GM12892 (cell line): Measurements from ENCODE around the gene MORC2.

ENCODE experiments used
- DNase-seq: peaks from one replicate; pipeline ENCODE4 v3.0.0; 2011; ENCODE audit not compliant: insufficient read length
- FAIRE-seq: peaks from 2 replicates; lab custom pipeline; 2011; peaks lifted over from hg19 to GRCh38; lab: Jason Lieb, UNC
- POLR2A ChIP-seq: IDR thresholded peaks from 2 replicates; pipeline ENCODE4 v1.6.1; 2011; ENCODE audit warnings: low read depth, low read length, control low read depth
- POLR2AphosphoS5 ChIP-seq: IDR thresholded peaks from 2 replicates; pipeline ENCODE4 v1.6.1; 2011; ENCODE audit warnings: low read depth, low read length, control low read depth
- TAF1 ChIP-seq: IDR thresholded peaks from 2 replicates; pipeline ENCODE4 v1.6.1; 2011; ENCODE audit warnings: low read depth, mild to moderate bottlenecking, control low read depth, low read length, borderline replicate concordance

MORC2 gene

DNA sequence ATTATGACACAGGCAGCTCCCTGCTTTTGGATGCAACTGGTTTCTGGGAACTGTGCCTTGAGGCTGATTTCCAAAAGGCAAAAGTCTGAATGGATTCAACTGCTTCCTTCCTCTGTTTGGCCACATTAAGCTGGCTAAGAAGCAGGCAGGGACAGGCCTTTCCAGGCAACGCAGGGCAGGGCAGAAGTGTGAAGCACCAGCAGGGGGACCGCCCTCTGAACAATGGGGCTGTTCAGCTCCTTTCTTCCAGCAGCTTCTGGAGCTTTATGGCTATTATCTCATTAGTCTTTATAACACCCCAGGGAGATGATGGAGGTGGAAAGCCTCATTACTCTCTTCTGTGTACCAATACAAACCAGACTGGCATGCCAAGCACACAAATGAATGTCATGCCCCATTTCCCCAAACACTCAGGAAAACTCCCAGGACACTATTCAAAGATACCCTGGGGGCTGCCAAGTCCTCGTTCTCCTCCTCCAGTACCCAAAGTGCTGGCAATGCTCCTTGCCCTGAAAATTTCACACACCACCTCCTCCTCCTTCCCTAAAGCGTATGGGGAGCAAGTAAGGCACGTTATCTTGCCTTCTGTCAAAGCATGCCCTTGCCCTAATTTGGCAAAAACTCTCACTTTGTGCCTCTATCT, 21.3 kb downstream of the MORC2 start:
- no peak for FAIRE-seq
- TF ChIP-seq POLR2A: no peak
- no peak for TF ChIP-seq POLR2AphosphoS5
- TF ChIP-seq TAF1: no peak
- DNase-seq: no peak

DNA sequence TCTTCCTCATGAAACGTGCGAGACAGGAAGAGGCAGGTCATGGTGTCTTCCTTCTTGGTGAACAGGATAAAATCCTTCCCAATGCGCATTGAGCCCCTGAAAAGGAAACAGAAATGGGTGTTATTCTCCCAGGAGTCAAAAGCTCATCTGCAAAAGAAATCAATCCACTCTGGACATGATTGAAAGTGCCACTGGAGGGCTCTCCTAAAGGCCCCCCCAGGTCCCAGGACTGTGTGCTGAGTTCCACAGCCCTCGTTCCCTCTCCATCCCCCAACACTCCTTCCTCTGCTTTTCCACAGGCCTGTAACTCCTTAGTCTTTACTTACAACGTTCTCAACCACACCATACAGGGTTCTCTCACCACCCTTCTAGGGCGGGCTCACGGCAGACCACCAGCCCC, 22.2 kb downstream of the MORC2 start:
- FAIRE-seq: no peak
- no peak for TF ChIP-seq TAF1
- TF ChIP-seq POLR2AphosphoS5: no peak
- TF ChIP-seq POLR2A: no peak

DNA sequence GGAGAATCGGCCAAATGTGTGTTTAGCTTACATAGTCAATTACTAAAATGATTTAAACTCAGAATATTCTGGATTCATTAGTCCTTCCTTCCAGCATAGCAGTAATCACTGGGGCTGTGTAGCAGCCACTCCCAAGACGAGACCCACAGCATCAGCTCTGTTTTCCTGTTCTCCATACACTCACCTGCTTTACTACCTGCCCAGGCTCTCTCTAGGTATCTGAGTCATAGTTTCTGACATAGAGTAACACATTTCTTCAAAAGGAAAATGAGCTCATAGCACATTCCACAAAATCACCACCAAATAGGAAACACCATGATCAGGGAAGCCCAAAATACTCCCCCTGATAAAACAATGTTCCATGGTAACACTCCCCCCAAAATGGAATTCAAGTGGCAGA, 22.9 kb downstream of the MORC2 start:
- no peak for FAIRE-seq
- DNase-seq: no peak
- TF ChIP-seq POLR2AphosphoS5: no peak
- no peak for TF ChIP-seq TAF1
- no peak for TF ChIP-seq POLR2A

More for the DNA sequence above, 22.2 kb downstream of the MORC2 start:
- no peak for DNase-seq

- FAIRE-seq (no peak), DNase-seq (no peak)
- TF ChIP-seq TAF1 (no peak), POLR2AphosphoS5 (no peak), POLR2A (no peak)
Measured at GRCh38 chr22:30944986-30945385, 23.6 kb downstream of the MORC2 start.

DNA sequence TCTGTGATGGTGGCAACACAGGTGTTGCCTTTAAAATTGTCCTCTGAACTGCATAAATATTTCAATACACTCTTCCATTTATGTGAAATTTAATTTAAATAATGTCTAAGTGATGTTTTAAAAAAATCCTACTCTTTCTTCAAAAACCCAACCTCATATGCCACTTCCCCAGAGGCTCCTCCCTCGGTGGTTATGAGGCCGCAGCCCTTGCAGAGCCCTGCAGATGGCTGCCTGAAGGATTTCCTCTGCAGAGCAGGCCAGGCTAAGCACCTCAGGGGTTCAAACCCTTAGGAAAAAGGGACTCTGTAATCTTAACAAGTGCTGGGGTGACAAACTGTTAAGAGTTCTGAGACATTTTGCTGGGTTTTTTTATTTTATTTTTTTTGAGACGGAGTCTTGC, 25.2 kb downstream of the MORC2 start:
- FAIRE-seq (no peak), DNase-seq (no peak)
- no peak for TF ChIP-seq TAF1
- no peak for TF ChIP-seq POLR2AphosphoS5
- TF ChIP-seq POLR2A: no peak

- FAIRE-seq (no peak), DNase-seq (no peak)
- TF ChIP-seq TAF1: no peak
- no peak for TF ChIP-seq POLR2AphosphoS5
- no peak for TF ChIP-seq POLR2A
Measured at GRCh38 chr22:30941363-30941740, 27.2 kb downstream of the MORC2 start.

- no peak for FAIRE-seq
- TF ChIP-seq TAF1 (no peak), POLR2A (no peak), POLR2AphosphoS5 (no peak)
Measured at GRCh38 chr22:30940685-30941362, 27.8 kb downstream of the MORC2 start.

DNA sequence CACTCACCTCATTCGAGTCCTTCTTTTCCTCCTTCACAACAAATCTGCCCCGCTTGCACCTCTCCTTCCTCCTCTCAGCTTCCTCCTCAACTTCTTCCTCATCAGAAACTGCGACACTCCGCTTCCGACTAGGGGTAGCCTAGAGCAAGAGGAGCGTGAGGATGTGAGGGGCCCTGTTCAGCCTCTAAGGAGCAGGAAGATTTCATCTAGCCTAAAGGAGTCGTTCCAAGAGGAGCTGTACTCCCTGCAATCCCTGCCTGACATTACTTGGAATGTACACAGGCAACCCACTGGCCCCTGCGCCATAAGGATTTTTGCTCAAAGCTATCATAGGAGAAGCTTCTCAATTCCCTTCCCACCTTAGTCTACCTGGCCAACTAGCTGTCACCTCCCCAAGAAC, 34.5 kb downstream of the MORC2 start:
- FAIRE-seq (no peak), DNase-seq (no peak)
- TF ChIP-seq TAF1: no peak
- no peak for TF ChIP-seq POLR2A
- no peak for TF ChIP-seq POLR2AphosphoS5

More at GRCh38 chr22:30940685-30941362, 27.8 kb downstream of the MORC2 start:
- DNase-seq: no peak

DNA sequence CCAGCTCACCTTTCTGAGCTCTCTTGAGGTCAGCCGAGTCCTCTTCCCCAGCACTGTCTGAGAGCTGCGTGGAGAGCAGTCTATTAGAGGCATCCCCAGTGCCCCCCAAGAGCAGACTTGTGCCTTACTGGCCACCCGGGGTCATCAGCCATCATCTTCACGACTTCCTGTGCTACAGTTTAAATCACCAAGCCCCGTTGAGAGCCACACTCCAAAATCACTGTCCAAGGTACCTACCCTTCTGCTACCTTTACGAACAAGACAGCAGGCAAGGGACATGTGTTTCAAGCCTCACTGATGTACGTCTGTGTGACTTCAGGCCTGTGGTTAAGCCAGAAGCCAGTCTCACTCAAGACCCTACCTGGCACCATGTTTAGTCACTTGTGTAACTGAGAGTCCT, 35.1 kb downstream of the MORC2 start:
- DNase-seq: no peak
- no peak for TF ChIP-seq POLR2A
- FAIRE-seq: no peak

DNA sequence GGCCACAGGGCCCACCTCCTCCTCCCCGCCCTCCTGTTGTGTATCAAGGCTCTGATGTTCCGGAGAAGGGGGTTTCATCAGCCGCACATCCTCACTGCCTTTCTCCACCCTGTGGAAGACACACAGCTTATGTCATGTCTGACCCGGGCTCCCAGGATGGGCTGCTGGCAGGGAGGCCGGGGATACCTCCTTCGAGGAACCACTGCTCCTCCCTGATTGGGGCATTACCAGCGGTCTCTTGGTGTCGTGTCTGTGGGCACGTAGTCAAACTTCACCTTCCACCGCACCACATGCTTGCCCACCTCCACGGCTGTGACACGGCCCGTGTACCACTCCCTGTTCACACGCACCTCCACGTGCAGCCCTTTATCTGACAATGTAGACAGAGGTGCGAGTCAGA, 35.9 kb downstream of the MORC2 start:
- no peak for TF ChIP-seq TAF1
- TF ChIP-seq POLR2AphosphoS5: no peak
- no peak for TF ChIP-seq POLR2A
- FAIRE-seq (no peak), DNase-seq (no peak)

GRCh38 chr22:30931541-30932300, 36.9 kb downstream of the MORC2 start:
- FAIRE-seq (no peak), DNase-seq (no peak)
- no peak for TF ChIP-seq TAF1
- no peak for TF ChIP-seq POLR2A
- no peak for TF ChIP-seq POLR2AphosphoS5
